Measurements from ENCODE around the gene PYCARD.

DNA sequence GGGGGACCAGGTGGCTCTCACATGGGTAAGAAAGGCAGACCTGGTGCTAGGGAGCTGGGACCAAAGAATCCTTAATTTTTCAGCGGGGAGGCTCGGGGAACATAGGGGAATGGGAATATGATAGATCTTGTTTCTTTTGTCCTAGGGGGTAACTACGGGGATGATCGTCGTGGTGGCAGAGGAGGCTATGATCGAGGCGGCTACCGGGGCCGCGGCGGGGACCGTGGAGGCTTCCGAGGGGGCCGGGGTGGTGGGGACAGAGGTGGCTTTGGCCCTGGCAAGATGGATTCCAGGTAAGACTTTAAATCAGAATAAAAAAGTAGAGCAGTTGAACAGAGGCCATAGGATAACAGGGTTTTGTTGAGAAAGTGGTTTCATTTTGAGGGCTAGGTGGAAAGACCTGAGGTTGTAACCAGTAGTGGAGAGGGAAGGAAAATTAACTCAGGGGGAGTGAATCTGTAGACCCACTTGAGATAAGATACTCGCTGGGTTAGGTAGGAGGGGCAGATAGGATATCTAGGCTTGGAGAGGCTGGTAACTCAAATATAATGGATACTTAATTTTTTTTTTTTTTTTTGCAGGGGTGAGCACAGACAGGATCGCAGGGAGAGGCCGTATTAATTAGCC lies 11.6 kb downstream of the PYCARD start:
- TF ChIP-seq TAF1 (IDR thresholded peaks at IDR 0.05; ENCODE audit: borderline replicate concordance, insufficient read depth, low read length) (no peak), POLR2AphosphoS5 (IDR thresholded peaks at IDR 0.05; ENCODE audit: low read depth, low read length) (no peak; the same call in 1 of the 2 replicates)
